Measurements from ENCODE around the gene NUP93.
"Not testable (repeated sequence)": the region's sequence is repeated elsewhere in the genome, so short reads cannot be mapped to it uniquely, and the experiment has no call there.

NUP93 gene

GRCh38 chr16:56783344-56783743, 53.4 kb downstream of the NUP93 start:
- DNase-seq: no peak

DNA sequence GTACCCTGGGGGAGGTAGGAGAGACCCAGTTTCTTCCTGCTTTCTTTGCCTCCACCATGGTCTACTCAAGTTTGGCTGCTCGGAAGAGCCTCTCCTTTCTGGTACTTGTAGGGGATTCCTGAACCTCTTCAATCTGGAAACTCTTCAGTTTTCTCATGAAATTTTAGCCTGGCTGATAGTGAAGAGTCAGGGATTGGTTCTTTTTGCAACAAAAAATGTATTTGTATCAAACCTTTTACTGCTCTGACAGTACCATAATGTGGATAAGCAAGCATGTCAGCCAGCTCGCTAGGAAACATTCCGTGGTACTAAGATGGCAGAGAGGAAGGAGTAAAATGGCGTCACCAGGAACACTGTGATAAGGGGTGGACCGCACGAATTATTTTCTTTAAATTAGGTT, 55.4 kb downstream of the NUP93 start:
- DNase-seq: no peak

- no peak for DNase-seq
Observed at GRCh38 chr16:56787167-56787566, 57.2 kb downstream of the NUP93 start.

DNA sequence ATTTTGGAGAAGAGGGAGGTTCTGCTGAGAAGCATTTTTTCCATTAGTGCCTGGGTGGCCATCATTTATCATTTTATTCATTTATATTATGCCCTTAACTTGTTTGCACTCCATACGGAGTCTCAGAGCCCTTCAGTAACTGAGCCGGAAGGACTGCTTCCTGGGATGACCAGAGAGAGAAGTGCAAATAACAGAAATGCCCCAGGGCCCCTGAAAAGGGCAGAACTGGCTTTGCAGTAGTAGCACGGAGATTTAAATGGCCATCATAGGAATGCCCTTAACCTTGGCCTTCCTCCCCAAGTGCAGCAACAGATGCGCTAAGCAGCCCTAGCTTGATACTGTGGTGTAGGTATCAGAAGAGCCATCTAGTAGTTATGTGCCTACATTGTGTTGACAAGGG, 58.5 kb downstream of the NUP93 start:
- no peak for DNase-seq

GRCh38 chr16:56789360-56789759, 59.4 kb downstream of the NUP93 start:
- DNase-seq: peak; percentile 24

DNA sequence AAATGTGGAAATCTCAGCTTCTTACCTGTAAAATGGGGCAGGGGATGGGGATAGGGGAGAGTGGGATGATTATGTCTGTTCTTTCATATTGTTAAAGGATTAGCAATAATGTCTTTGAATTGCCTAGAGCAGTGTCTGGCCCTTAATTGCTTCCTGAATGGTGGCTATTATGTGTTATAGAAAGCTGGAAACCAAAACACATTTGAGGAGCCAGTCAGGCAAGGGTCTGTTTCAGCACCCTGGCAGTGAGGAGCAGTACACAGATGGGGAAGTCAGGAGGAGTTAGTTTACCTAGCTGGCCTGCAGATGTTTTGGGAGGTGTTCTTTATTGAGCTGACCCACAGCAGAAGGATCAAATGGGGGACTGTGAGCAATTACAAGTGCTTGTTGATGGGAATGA, 63.0 kb downstream of the NUP93 start:
- DNase-seq: no peak

GRCh38 chr16:56793492-56793891, 63.6 kb downstream of the NUP93 start:
- peak; percentile 37 for DNase-seq

DNA sequence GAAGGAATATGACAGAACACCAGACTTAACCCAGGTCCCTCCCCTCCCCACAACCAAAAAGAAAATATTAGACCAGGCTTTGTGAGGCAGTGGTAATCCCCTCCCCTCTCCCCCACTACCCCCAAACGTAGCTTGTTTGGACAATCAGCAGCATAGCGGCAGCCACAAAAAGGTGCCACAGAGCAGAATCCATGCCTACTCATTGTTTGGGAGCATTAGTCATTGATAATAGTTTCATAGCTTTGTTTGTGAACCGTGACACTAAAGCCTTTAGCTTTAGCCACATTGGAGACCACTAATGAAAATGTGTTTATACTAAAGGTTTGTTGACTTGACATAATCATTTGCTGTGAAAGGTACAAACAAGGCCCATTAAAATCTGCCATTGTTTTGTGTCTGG, 65.1 kb downstream of the NUP93 start:
- no peak for DNase-seq

DNA sequence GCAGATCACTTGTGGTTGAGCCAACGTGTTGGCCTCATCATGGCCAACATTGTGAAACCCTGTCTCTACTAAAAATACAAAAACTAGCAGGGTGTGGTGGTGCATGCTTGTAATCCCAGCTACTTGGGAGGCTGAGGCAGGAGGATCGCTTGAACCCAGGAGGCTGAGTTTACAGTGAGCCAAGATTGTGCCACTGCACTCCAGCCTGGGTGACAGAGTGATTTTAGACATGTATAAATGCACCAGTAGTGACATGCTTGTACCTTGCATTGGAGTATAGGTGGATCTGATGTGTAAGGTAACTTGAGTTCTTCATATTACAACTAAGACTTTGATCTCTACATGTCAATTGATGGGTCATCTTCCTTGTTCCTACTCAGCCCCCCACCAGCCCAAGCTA, 67.1 kb downstream of the NUP93 start:
- DNase-seq: not testable (repeated sequence)

GRCh38 chr16:56797861-56798260, 67.9 kb downstream of the NUP93 start:
- no peak for DNase-seq

DNA sequence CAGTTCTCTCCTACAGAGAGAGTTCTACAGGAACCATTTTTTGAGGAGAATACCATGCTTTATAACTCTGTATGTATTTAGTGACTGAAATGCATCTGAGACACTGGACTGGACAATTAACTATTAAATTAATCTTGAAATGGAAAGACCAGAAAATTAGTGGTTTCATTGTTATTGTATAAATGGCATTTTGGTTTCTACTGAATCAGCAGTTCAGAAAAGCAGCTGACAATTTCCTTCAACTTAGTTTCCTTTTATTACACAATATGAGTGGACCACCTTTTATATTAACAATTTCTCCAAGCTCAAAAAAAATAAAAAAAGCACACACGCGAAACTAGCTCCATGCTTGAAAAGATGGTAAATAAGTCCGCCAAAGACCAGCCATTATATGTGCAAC, 69.0 kb downstream of the NUP93 start:
- DNase-seq: no peak

DNA sequence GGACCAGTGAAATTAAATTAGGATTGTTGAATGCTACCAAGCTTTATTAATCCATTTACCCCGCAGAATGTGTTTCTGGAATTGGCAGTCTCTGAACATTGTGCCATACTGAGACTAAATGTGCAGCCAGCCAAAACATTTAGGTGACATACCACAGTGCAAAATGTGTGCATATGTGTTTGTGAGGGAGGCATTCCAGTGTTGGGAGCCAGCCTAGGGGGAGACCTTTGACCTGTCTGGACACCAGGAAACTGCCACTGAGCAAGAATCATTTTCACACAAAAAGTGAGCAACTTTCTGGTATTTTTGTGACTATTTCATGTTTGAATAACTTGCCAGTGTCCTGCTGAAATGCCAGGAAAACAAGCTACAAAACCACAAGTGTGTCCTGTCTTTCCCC, 70.4 kb downstream of the NUP93 start:
- no peak for DNase-seq

- no peak for DNase-seq
Observed at GRCh38 chr16:56801762-56802161, 71.8 kb downstream of the NUP93 start.

GRCh38 chr16:56807011-56807675, 77.2 kb downstream of the NUP93 start:
- peak; percentile 72 for DNase-seq

- DNase-seq: not testable (repeated sequence)
Observed at GRCh38 chr16:56807676-56808067, 77.7 kb downstream of the NUP93 start.

DNA sequence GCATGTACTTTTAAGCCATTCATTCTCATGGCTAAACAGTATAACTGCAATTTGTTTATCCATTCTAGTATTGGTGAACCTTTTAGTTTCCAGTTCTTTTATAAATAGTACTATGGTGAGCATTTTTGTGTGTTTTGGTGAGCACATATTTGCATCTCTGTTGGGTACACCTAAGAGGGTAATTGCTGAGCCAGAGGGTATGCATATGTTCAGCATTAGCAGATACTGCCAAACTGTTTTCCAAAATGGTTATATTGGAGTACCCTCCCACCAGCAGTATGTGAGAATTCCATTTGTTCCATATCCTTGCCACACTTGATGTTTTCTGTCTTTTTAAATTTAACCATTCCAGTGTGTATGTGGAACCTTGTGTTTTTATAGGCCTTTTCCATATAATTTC, 81.0 kb downstream of the NUP93 start:
- no peak for DNase-seq

- DNase-seq: not testable (repeated sequence)
Observed at GRCh38 chr16:56811602-56812001, 81.7 kb downstream of the NUP93 start.

- peak; percentile 60 for DNase-seq
Observed at GRCh38 chr16:56812884-56813283, 83.0 kb downstream of the NUP93 start.

DNA sequence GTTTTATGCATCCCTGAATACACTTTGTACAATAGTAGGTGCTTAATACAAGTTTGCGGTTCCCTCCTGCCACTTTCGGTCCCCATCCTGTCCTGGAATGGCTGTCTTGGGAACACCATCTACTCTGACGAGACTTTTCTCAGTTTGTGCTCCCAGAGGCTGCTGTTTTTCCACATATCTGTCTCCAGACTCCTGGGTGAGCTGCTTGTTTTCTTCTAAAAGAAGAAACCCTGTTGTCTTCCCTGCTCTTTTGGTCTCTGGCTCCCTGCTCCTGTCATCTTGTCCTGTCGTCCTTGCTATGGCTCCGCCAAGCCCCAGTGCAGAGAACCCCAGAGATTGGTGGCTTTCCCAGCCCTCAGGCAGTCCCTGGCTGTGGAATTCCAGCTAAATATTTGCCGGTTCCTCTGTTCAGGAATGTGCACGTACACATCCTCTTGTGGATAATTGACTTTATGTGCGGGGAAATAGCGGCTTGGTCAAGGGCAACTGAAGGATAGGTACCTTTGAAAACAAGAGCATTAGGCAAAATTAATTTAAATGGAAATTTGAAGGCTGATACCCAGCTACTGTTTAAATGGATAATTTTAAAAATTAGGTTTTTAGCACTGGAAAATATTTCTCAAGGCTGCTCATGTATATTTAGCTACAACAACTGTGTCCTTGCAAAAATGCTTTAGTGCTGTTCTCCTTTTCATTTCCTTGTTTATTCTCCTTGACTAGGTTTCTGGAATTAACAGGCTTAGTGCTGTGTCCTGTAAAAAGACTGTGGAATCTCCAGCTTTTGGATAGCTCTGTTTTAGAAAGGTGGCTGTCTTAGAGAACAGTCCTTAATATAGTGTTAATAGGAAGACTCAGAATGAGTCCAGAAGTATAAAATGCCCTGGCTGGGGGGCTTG, 84.9 kb downstream of the NUP93 start:
- peak; percentile 50 for DNase-seq

- no peak for DNase-seq
Observed at GRCh38 chr16:56815721-56816120, 85.8 kb downstream of the NUP93 start.

GRCh38 chr16:56817056-56817455, 87.1 kb downstream of the NUP93 start:
- no peak for DNase-seq

GRCh38 chr16:56817938-56818337, 88.0 kb downstream of the NUP93 start:
- no peak for DNase-seq

- no peak for DNase-seq
Observed at GRCh38 chr16:56823081-56823733, 93.3 kb downstream of the NUP93 start.

DNA sequence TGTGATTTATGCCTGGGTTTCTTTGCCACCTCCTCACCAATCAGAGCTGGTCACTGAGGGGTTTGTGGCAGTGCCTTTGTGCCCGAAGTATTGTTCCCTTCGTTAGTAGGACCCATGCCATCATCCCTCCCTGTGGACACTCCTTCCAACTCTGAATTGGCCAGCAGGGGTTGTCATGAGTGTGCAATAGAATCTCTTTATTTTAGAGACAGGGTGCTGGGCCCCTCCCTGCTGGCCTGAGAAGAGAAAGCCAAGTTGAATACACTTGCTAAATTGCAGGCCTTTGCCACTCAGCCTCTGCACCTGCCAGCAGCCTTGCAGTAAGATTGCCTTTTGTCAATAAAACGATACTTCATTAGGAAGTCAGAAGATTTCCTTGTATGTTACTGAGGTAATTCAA, 94.4 kb downstream of the NUP93 start:
- DNase-seq: no peak

Data from fibroblast of skin of right quadriceps (primary cell).